PC-3 (cell line): ENCODE measurements around the gene EPGN.

ENCODE experiments used
- EZH2 ChIP-seq: fragments of 300-600 bp; sonication (generic); IDR thresholded peaks from one replicate; pipeline ENCODE4 v1.6.1; 2017; ENCODE audit warnings: antibody characterized with exemption, mild to moderate bottlenecking, low read length; ENCODE audit not compliant: unreplicated experiment
- TF ChIP-seq, protein P1 (sequence below): fragments of 300-600 bp; sonication (generic); conservative IDR thresholded peaks from 2 replicates; pipeline ENCODE4 v1.5.1; 2017; ENCODE audit warnings: antibody characterized with exemption, low read depth, mild to moderate bottlenecking, low read length

DNA sequence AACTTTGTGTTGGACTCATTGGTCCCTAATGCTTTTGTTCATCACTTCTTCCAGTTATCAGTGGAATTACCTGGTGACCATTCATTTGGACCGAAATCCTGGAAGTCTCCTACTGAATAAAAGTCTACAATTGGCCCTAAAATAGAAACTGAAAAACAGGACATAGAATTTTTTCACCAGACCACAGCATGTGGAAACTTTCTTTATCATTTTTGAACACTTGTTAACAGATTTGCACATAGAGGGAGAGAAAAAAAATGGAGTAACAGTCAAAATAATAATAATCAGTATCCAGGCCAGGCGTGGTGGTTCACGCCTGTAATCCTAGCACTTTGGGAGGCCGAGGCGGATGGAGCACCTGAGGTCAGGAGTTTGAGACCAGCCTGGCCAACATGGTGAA, 7.1 kb downstream of the EPGN start:
- TF ChIP-seq, protein P1, sequence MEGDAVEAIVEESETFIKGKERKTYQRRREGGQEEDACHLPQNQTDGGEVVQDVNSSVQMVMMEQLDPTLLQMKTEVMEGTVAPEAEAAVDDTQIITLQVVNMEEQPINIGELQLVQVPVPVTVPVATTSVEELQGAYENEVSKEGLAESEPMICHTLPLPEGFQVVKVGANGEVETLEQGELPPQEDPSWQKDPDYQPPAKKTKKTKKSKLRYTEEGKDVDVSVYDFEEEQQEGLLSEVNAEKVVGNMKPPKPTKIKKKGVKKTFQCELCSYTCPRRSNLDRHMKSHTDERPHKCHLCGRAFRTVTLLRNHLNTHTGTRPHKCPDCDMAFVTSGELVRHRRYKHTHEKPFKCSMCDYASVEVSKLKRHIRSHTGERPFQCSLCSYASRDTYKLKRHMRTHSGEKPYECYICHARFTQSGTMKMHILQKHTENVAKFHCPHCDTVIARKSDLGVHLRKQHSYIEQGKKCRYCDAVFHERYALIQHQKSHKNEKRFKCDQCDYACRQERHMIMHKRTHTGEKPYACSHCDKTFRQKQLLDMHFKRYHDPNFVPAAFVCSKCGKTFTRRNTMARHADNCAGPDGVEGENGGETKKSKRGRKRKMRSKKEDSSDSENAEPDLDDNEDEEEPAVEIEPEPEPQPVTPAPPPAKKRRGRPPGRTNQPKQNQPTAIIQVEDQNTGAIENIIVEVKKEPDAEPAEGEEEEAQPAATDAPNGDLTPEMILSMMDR, result no peak
- no peak for TF ChIP-seq EZH2
